ENCODE measurements around the gene KCNG4. TPM values are rescaled to one million over a fixed set of nuclear protein-coding genes. Genes with fewer than 3 reads are reported as not detected.

KCNG4 gene
- total RNA-seq, 2 experiments from 2014 or later, result not detected

DNA sequence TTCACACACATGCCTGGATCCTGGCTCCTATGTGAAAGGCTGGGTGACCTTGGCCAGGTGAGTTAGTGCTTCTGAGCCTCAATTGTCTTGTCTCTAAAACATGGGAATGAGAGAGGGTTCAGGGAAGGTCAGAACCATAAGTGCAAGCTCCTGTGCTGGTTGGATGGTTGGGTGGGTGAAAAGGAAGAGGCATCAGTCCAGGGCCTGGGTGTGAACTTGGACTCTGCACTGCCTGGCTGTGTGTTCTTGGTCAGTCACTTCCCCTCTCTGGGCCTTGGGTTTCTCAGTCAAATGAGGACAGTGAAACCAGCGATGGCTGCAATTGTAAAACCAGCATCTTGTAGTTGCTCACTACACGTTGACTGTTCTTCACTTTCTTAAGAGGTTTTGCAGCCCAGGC is 643 bp upstream of the KCNG4 start:
- Mint-ChIP-seq H3K4me3 (no peak overlapping the region), H3K27me3 (peaks cover 21% of the 10 kb centered on the region), H3K4me1 (no peaks in the 10 kb centered on the region), H3K9me3 (peaks cover 2% of the 10 kb centered on the region), H3K36me3 (ENCODE audit: low read depth) (no peaks in the 10 kb centered on the region), H3K27ac (no peak overlapping the region)
- DNase-seq, result no peak
- ChIA-PET CTCF (interaction anchor here (0.8 to 1.0 kb wide), 2 partner anchors 11 to 53 kb away, joined by 3 read pairs; partner anchors contain the start of gene TAF1C), POLR2A (no interaction called here)

DNA sequence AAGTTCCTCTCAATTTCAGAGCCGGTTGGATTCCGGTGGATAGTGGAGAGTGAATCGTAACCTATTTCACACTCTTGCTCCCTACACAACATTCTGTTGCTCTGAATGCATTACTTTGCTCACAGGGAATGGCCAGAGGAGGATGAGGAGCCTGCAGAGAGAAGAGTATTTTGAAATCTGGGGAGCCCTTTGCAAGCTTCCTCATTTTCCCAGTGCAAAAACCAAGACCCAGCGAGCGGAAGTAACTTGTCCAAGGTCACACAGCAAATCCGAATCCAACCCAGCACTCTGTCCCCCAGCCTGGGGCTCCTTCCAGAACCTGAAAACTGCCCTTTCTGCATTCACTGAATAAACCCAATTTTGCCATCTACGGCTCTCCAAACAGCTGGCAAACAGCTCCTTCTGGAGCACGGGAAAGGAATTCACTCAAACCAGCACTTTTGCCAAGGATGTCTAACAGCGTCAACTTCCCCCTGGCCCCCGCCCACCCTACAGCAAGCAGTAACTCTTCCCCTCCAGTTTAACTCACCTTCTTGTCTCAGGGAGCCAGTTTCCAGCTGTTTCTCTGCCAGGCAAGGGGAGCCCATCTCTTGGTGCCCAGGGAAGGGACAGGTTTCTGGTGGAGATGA is 557 bp downstream of the KCNG4 start:
- Mint-ChIP-seq H3K4me1 (no peaks in the 10 kb centered on the region), H3K4me3 (no peak overlapping the region), H3K36me3 (ENCODE audit: low read depth) (no peaks in the 10 kb centered on the region), H3K27me3 (peaks cover 21% of the 10 kb centered on the region), H3K27ac (no peak overlapping the region), H3K9me3 (peaks cover 2% of the 10 kb centered on the region)
- no peak for DNase-seq
- CTCF ChIA-PET, result no interaction called here
- POLR2A ChIA-PET, result no interaction called here

DNA sequence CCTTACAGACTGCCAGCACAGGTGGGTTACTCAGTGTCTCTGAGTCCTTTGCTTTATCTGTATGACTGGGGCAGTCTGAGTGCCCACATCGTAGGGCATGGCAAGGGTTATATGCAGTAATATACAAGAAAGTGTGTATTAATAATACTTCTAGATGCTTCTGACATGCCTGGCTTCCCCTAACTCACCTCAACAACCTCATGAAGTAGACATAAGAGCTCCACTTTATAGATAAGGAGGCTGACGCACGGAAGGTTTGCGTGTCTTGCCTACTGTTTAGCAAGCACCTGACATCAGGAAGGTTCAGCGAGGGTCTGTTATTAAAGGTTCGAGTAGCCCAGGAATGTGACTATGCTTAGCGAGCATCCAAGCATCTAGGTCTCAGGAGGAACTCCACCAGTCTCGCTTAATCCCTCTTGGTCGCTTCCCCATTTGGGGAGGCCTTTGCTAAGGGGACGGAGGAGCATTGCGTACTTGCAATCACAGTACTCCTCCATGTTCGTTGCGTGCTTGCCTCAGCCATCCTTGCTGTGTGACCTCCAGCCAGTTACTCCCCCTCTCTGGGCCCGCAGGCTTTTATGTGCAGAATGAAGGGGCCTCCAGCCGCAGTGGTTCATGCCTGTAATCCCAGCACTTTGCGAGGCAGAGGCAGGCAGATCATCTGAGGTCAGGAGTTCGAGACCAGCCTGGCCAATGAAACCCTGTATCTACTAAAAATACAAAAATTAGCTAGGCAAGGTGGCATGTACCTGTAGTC is 1.6 kb downstream of the KCNG4 start:
- no peak for DNase-seq
- peaks cover 25% of the 10 kb centered on the region for H3K27me3 Mint-ChIP-seq
- H3K27ac Mint-ChIP-seq, result no peak overlapping the region
- ChIA-PET POLR2A (no interaction called here), CTCF (interaction anchor here (0.6 kb wide), 1 partner anchor 12 kb away, joined by 5 read pairs; no protein-coding TSS in a partner anchor)
- H3K4me1 Mint-ChIP-seq, result no peaks in the 10 kb centered on the region
- H3K9me3 Mint-ChIP-seq, result no peaks in the 10 kb centered on the region
- no peak overlapping the region for H3K4me3 Mint-ChIP-seq
- H3K36me3 Mint-ChIP-seq (ENCODE audit: low read depth), result no peaks in the 10 kb centered on the region

DNA sequence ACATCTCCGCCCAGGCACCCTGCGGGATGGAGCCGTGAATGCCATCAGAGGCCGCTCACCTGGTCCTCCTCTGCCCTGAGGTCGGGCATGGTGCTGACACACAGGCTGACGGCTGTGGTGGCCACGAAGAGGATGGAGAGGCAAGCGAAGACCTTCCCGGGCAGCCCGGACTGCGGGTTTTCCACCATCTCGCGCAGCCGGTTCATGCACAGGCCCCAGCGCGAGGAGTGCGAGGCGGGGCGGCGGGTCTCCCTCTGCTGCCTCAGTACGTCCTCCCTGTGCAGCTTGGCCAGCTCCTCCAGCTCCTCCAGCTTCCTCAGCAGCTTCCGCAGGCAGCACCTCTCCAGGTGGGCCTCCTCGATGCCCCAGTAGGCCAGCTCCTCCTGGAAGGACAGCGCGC is 3.1 kb downstream of the KCNG4 start:
- peaks cover 25% of the 10 kb centered on the region for H3K27me3 Mint-ChIP-seq
- H3K27ac Mint-ChIP-seq, result no peak overlapping the region
- no peak for DNase-seq

DNA sequence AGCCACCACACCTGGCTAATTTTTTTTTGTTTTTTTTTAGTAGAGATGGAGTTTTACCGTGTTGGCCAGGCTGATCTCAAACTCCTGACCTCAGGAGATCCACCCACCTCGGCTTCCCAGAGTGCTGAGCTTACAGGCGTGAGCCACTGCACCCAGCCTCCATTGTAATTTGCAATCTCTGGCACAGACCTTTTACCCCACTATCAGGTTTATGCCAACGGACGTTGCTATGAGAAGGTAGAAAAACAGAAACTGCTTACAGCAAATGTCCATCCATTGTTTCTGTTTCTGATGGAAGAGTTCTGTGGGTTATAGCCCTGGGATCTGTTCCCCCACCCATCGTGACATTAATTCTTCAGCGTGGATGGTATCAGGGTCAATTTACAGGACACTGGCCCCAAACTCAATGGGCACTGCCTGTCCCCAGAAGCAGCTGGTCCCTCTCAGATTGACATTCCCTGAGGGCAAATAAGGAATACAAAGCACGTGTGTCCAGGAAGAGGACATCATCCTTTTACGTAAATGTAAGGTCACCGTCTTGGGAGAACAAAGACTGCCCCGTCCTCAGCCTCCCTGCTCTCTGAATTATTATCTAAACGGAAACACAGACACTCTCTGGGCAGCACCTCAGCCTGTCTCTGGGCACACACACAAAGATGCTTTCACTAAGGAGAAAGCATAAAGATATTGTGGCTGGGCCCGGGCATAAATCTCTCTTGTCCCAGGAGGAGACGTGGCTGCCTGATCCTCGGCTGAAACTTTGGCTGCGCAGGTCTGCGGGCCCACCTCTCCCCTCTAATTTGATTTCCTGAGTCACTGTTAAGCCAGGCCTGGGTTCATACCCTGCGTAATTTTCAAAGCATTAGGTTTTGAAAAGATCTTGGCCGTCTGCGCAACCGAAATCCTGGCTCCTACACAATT is 5.2 kb downstream of the KCNG4 start:
- ChIA-PET POLR2A (no interaction called here), CTCF (interaction anchor here (1.3 kb wide), 1 partner anchor 23 kb away, joined by 3 read pairs; no protein-coding TSS in a partner anchor)
- Mint-ChIP-seq H3K27ac (no peak overlapping the region), H3K27me3 (peaks cover 11% of the 10 kb centered on the region), H3K9me3 (no peaks in the 10 kb centered on the region), H3K4me1 (no peaks in the 10 kb centered on the region), H3K4me3 (no peak overlapping the region), H3K36me3 (ENCODE audit: low read depth) (no peaks in the 10 kb centered on the region)
- no peak for DNase-seq

More for the DNA sequence above, 3.1 kb downstream of the KCNG4 start:
- POLR2A ChIA-PET, result no interaction called here
- Mint-ChIP-seq H3K9me3 (no peaks in the 10 kb centered on the region), H3K4me1 (no peaks in the 10 kb centered on the region), H3K4me3 (no peak overlapping the region), H3K36me3 (ENCODE audit: low read depth) (no peaks in the 10 kb centered on the region)
- CTCF ChIA-PET, result no interaction called here

DNA sequence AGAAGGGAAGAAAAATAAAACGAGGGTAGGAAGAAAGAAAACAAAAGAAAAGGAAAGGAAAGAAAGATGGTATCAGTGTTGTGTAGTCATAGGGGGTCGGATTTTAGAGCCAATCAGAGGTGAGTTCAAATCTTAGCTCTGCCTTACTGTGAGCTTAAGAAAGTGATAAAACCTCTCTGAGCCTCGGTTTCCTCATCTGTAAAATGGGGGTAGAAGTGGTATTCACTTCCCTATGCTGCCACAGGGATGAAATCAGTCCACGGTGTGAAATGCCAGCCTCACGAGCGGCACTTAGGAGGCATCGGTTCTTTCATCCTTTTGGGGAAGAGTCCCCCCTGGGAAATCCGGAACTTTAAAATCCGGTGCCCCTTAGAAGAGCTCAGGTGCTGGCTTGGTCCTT is 6.1 kb downstream of the KCNG4 start:
- no peak overlapping the region for H3K4me3 Mint-ChIP-seq
- DNase-seq, result no peak
- no peaks in the 10 kb centered on the region for H3K4me1 Mint-ChIP-seq
- peaks cover 7% of the 10 kb centered on the region for H3K27me3 Mint-ChIP-seq
- H3K9me3 Mint-ChIP-seq, result no peaks in the 10 kb centered on the region
- POLR2A ChIA-PET, result no interaction called here
- CTCF ChIA-PET, result interaction anchor here (0.6 to 0.7 kb wide), 2 partner anchors 34 to 225 kb away, joined by 3 read pairs; no protein-coding TSS in a partner anchor
- H3K36me3 Mint-ChIP-seq (ENCODE audit: low read depth), result no peaks in the 10 kb centered on the region
- H3K27ac Mint-ChIP-seq, result no peak overlapping the region

DNA sequence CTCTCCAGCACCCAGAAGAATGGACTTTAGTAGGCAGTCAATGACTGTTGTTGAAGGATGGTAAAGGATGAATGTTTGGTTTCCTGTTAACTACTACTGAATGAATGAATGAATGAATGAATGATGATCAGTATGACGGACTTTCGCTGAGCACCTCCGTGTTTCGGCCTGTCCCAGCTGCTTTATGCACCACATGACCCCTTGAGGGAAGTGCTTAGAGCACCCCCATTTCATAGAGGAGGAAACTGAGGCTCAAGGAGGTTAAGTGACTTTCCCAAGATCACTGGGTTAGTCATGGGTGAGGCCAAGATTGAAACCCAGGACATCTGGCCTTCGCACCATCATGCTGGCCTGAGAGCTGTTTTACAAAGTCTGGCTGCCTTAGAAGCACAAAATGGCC is 6.8 kb downstream of the KCNG4 start:
- Mint-ChIP-seq H3K4me1 (no peaks in the 10 kb centered on the region), H3K36me3 (ENCODE audit: low read depth) (no peaks in the 10 kb centered on the region), H3K27ac (no peak overlapping the region), H3K27me3 (peaks cover 7% of the 10 kb centered on the region), H3K9me3 (no peaks in the 10 kb centered on the region), H3K4me3 (no peak overlapping the region)
- POLR2A ChIA-PET, result no interaction called here
- DNase-seq, result no peak
- CTCF ChIA-PET, result interaction anchor here (0.7 to 1.0 kb wide), 3 partner anchors 11 to 556 kb away, joined by 3 to 4 read pairs (median 4); no protein-coding TSS in a partner anchor

DNA sequence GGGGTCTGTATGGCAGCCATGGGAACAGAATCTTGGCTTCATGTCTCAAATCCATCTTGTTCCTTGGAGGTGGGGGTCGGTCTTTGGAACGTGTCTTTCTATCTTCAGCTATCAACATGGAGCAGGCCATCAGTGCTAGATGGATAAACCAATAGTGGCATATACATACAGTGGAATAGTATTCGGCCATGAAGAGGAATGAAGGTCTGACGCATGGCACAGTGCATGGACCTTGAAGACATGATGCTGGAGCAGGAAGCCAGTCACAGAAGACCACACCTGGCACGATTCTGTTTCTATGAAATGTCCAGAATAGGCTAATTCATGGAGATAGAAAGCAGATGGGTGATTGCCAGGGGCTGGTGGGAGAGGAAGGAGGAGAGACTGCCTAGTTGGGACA is 7.8 kb downstream of the KCNG4 start:
- Mint-ChIP-seq H3K27ac (no peak overlapping the region), H3K4me1 (no peaks in the 10 kb centered on the region), H3K9me3 (no peaks in the 10 kb centered on the region), H3K36me3 (ENCODE audit: low read depth) (no peaks in the 10 kb centered on the region), H3K4me3 (no peak overlapping the region), H3K27me3 (peaks cover 7% of the 10 kb centered on the region)
- CTCF ChIA-PET, result interaction anchor here (0.7 to 1.0 kb wide), 2 partner anchors 10 to 557 kb away, joined by 4 read pairs; no protein-coding TSS in a partner anchor
- POLR2A ChIA-PET, result interaction anchor here (0.6 kb wide), 1 partner anchor 105 kb away, joined by 4 read pairs; no protein-coding TSS in a partner anchor
- no peak for DNase-seq

DNA sequence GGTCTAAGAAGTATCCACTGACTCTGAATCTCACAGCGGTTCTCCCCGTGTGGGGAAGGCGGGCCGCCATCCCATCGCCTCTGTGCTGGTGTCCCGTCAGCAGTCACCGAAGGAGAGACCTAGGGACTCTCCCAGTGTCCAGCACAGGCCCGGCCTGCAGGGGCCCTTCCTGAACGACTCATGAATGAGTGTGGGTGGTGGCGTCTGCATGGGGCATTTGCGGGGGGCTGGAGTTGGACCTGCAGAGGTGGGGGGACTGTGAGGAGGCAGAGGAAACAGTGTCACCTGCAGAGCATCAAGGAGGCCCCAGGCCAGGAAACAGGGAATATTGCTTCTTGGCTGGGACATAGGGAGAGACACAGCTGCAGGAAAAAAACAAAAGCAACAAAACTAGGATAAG is 10.3 kb downstream of the KCNG4 start:
- Mint-ChIP-seq H3K36me3 (ENCODE audit: low read depth) (no peaks in the 10 kb centered on the region), H3K27me3 (peaks cover 7% of the 10 kb centered on the region), H3K9me3 (no peaks in the 10 kb centered on the region), H3K27ac (no peak overlapping the region), H3K4me3 (no peak overlapping the region), H3K4me1 (no peaks in the 10 kb centered on the region)
- DNase-seq, result no peak
- ChIA-PET POLR2A (no interaction called here), CTCF (interaction anchor here (0.7 kb wide), 1 partner anchor 11 kb away, joined by 3 read pairs; the partner anchor contains the start of gene KCNG4)

DNA sequence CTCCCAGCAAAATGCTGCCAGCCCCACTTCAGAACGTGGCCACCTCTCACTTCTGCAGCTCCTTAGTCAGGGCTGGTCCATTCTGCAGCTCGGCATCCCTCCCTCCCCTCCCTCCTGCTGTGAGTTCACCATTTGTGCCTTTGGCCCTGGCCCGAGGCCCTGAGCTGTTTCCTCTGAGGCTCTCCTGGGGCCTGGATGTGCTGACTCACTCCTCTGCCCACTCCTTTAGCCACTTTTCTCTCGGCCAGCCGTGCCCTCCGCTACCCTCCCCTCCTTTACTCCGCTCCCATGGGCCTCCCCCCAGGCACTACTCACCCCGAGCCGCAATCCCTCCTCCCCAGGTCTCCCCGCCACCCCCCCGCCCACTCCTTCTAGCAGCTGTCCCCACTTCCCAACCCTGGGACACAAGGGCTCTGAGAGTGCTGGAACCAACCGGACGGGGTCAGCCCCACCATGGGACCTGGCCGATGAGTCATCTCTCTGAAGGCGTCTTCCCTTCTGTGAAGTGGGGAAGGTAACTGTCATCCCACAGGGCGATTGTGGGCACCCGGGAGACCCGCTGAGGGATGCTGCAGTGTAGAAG is 11.5 kb downstream of the KCNG4 start:
- no peaks in the 10 kb centered on the region for H3K36me3 Mint-ChIP-seq (ENCODE audit: low read depth)
- H3K27ac Mint-ChIP-seq, result no peak overlapping the region
- no peaks in the 10 kb centered on the region for H3K9me3 Mint-ChIP-seq
- CTCF ChIA-PET, result no interaction called here
- POLR2A ChIA-PET, result no interaction called here
- H3K4me3 Mint-ChIP-seq, result no peak overlapping the region
- H3K4me1 Mint-ChIP-seq, result no peaks in the 10 kb centered on the region
- no peak for DNase-seq
- peaks cover 3% of the 10 kb centered on the region for H3K27me3 Mint-ChIP-seq

DNA sequence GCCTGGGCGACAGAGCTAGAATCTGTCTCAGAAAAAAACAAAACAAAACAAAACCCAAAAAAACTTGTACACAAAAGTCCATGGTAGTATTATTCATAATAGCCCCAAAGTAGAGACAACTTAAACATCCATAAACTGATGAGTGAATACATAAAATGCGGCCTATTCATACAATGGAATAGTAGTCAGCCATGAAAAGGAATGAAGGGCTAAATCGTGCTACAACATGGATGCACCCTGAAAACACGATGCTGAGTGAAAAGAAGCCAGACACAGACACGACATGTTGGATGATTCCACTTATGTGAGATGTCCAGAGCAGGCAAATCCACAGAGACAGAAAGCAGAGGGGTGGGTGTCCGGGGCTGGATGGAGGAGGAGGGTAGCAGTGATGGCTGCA is 12.3 kb downstream of the KCNG4 start:
- ChIA-PET CTCF (no interaction called here), POLR2A (no interaction called here)
- Mint-ChIP-seq H3K27me3 (peaks cover 3% of the 10 kb centered on the region), H3K4me3 (no peak overlapping the region), H3K9me3 (no peaks in the 10 kb centered on the region), H3K27ac (no peak overlapping the region), H3K4me1 (no peaks in the 10 kb centered on the region), H3K36me3 (ENCODE audit: low read depth) (no peaks in the 10 kb centered on the region)
- no peak for DNase-seq

DNA sequence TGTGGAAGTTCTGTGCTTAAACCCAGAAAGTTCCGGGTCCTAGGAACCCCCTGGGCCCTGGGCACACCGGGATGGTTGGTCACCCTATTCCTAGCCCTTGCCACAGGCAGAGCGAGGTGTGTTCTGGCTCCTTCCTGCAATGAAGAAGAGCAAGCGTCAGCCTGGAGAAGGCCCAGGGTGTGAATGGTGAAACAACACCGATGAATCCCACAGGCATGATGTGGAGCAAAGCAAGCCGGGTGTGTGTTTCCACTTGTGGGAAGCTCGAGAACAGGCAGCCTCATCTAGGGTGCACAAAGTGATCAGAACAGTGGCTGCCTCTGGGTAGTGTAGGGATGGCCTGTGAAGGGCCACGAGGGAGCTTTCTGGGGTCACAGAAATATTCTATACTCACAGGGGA is 13.8 kb downstream of the KCNG4 start:
- Mint-ChIP-seq H3K27ac (no peak overlapping the region), H3K4me3 (no peak overlapping the region), H3K9me3 (no peaks in the 10 kb centered on the region), H3K27me3 (no peaks in the 10 kb centered on the region), H3K4me1 (no peaks in the 10 kb centered on the region), H3K36me3 (ENCODE audit: low read depth) (no peaks in the 10 kb centered on the region)
- CTCF ChIA-PET, result no interaction called here
- no peak for DNase-seq
- POLR2A ChIA-PET, result no interaction called here
